WTC11 (cell line): Measurements from ENCODE around the gene AKIRIN1. TPM values are rescaled to one million over a fixed set of nuclear protein-coding genes. Genes with fewer than 3 reads are reported as not detected.

Source experiments
- ATAC-seq: fragments of 200-7000 bp; cut with Tn5 transposase; 2 replicates; pipeline ENCODE4 v1.10.0; 2021; ENCODE audit warnings: mild to moderate bottlenecking, moderate library complexity
- CTCF ChIA-PET: fragments of 300-600 bp; sonication (Branson Sonifier 250); formaldehyde crosslinking; loops from one replicate; lab custom pipeline; 2021; ENCODE audit warnings: antibody characterized with exemption; lab: Charles Lee
- POLR2A ChIA-PET: fragments of 350-600 bp; sonication (Branson Sonifier 250); formaldehyde crosslinking; loops from one replicate; lab custom pipeline; 2021; ENCODE audit warnings: antibody characterized with exemption; lab: Charles Lee
- DNase-seq: peaks from one replicate; pipeline ENCODE4 v3.0.0; 2021; ENCODE audit warnings: low spot score
- H3K27ac Mint-ChIP-seq: 2 replicates; pipeline ENCODE4 v1.8.0; 2021; ENCODE audit warnings: mixed read lengths
- H3K27me3 Mint-ChIP-seq: 2 replicates; pipeline ENCODE4 v1.8.0; 2021; ENCODE audit warnings: low read depth, mild to moderate bottlenecking, moderate library complexity, mixed read lengths
- H3K36me3 Mint-ChIP-seq: 2 replicates; pipeline ENCODE4 v1.8.0; 2021; ENCODE audit warnings: mixed read lengths
- H3K4me1 Mint-ChIP-seq: 2 replicates; pipeline ENCODE4 v1.8.0; 2022; ENCODE audit warnings: mixed read lengths
- H3K4me3 Mint-ChIP-seq: 2 replicates; pipeline ENCODE4 v1.8.0; 2021; ENCODE audit warnings: mild to moderate bottlenecking, moderate library complexity, mixed read lengths
- H3K9me3 Mint-ChIP-seq: 2 replicates; pipeline ENCODE4 v1.8.0; 2021; ENCODE audit warnings: mixed read lengths
- AFF4 ChIP-seq: sonication (generic); formaldehyde crosslinking; IDR thresholded peaks from 2 replicates; pipeline ENCODE4 v1.8.1; 2023; ENCODE audit warnings: mild to moderate bottlenecking, missing genetic modification reagents, borderline replicate concordance
- ARID4B ChIP-seq: sonication (generic); formaldehyde crosslinking; IDR thresholded peaks from 2 replicates; pipeline ENCODE4 v1.8.0; 2023; ENCODE audit warnings: missing genetic modification reagents, mild to moderate bottlenecking, borderline replicate concordance
- ATF1 ChIP-seq: sonication (generic); formaldehyde crosslinking; IDR thresholded peaks from 2 replicates; pipeline ENCODE4 v1.8.1; 2023; ENCODE audit warnings: mild to moderate bottlenecking, moderate library complexity, missing genetic modification reagents
- ATF2 ChIP-seq: sonication (generic); formaldehyde crosslinking; IDR thresholded peaks from 2 replicates; pipeline ENCODE4 v1.8.1; 2022; ENCODE audit warnings: low read depth, missing genetic modification reagents, borderline replicate concordance
- ATF3 ChIP-seq: sonication (generic); formaldehyde crosslinking; conservative IDR thresholded peaks from 2 replicates; pipeline ENCODE4 v1.8.1; 2022; ENCODE audit warnings: mild to moderate bottlenecking, missing genetic modification reagents
- CBFB ChIP-seq: sonication (generic); formaldehyde crosslinking; IDR thresholded peaks from 2 replicates; pipeline ENCODE4 v1.8.1; 2022; ENCODE audit warnings: mild to moderate bottlenecking, low read depth, missing genetic modification reagents
- CDX4 ChIP-seq: fragments of 250-450 bp; sonication (Bioruptor Pico); IDR thresholded peaks from 2 replicates; pipeline ENCODE4 v1.9.0; 2021; ENCODE audit warnings: moderate library complexity, mild to moderate bottlenecking, inconsistent platforms, borderline replicate concordance
- CREB1 ChIP-seq: sonication (generic); formaldehyde crosslinking; IDR thresholded peaks from 2 replicates; pipeline ENCODE4 v1.8.0; 2023; ENCODE audit warnings: mild to moderate bottlenecking, missing genetic modification reagents
- CREM ChIP-seq: sonication (generic); formaldehyde crosslinking; IDR thresholded peaks from 2 replicates; pipeline ENCODE4 v1.8.1; 2022; ENCODE audit warnings: mild to moderate bottlenecking, missing genetic modification reagents, moderate library complexity
- ELF4 ChIP-seq: sonication (generic); formaldehyde crosslinking; IDR thresholded peaks from 2 replicates; pipeline ENCODE4 v1.8.1; 2022; ENCODE audit warnings: low read depth, mild to moderate bottlenecking, moderate library complexity, missing genetic modification reagents
- GABPB1 ChIP-seq: sonication (generic); formaldehyde crosslinking; IDR thresholded peaks from 2 replicates; pipeline ENCODE4 v1.8.1; 2023; ENCODE audit warnings: mild to moderate bottlenecking, missing genetic modification reagents
- GRHL2 ChIP-seq: fragments of 250-450 bp; sonication (Bioruptor Pico); IDR thresholded peaks from 2 replicates; pipeline ENCODE4 v1.8.0; 2022; ENCODE audit warnings: mild to moderate bottlenecking, moderate library complexity; ENCODE audit not compliant: insufficient replicate concordance, severe bottlenecking
- HMGA2 ChIP-seq: fragments of 250-450 bp; sonication (Bioruptor Pico); IDR thresholded peaks from 2 replicates; pipeline ENCODE4 v1.4.0; 2021; ENCODE audit warnings: mild to moderate bottlenecking, moderate library complexity
- MYBL2 ChIP-seq: sonication (generic); formaldehyde crosslinking; IDR thresholded peaks from 2 replicates; pipeline ENCODE4 v1.8.1; 2023; ENCODE audit warnings: mild to moderate bottlenecking, moderate library complexity, missing genetic modification reagents
- NFATC4 ChIP-seq: fragments of 250-450 bp; sonication (Bioruptor Pico); IDR thresholded peaks from 2 replicates; pipeline ENCODE4 v1.9.0; 2021; ENCODE audit warnings: mild to moderate bottlenecking
- NFYB ChIP-seq: sonication (generic); formaldehyde crosslinking; conservative IDR thresholded peaks from 2 replicates; pipeline ENCODE4 v1.8.0; 2022; ENCODE audit warnings: low read depth, missing genetic modification reagents
- SMAD3 ChIP-seq: sonication (generic); formaldehyde crosslinking; IDR thresholded peaks from 2 replicates; pipeline ENCODE4 v1.8.0; 2022; ENCODE audit warnings: missing genetic modification reagents, mild to moderate bottlenecking, borderline replicate concordance
- STAT6 ChIP-seq: sonication (generic); formaldehyde crosslinking; conservative IDR thresholded peaks from 2 replicates; pipeline ENCODE4 v1.8.1; 2023; ENCODE audit warnings: mild to moderate bottlenecking, low read depth, missing genetic modification reagents, moderate library complexity
- ZBTB21 ChIP-seq: sonication (generic); formaldehyde crosslinking; IDR thresholded peaks from 2 replicates; pipeline ENCODE4 v1.8.1; 2023; ENCODE audit warnings: mild to moderate bottlenecking, missing genetic modification reagents, borderline replicate concordance
- ZNF281 ChIP-seq: sonication (generic); formaldehyde crosslinking; IDR thresholded peaks from 2 replicates; pipeline ENCODE4 v1.8.0; 2023; ENCODE audit warnings: mild to moderate bottlenecking, missing genetic modification reagents
- total RNA-seq: library from RNA; stranded (reverse); gene quantifications from 3 replicates; pipeline ENCODE4 v1.2.3, GENCODE V29; 2021

AKIRIN1 gene
- total RNA-seq, 1 experiment from 2014 or later, result 183 TPM

- ChIA-PET CTCF (no interaction called here), POLR2A (no interaction called here)
- H3K27me3 Mint-ChIP-seq, result no peaks in the 10 kb centered on the region
- H3K9me3 Mint-ChIP-seq, result no peaks in the 10 kb centered on the region
- H3K36me3 Mint-ChIP-seq, result peaks cover 7% of the 10 kb centered on the region; the same call in 1 of the 2 replicates
- no peak overlapping the region for H3K27ac Mint-ChIP-seq
- TF ChIP-seq ELF4 (CRISPR knock-in tag) (no peak), GABPB1 (CRISPR knock-in tag) (no peak), CREM (CRISPR knock-in tag) (no peak), ATF1 (CRISPR knock-in tag) (no peak), SMAD3 (CRISPR knock-in tag) (no peak), ATF2 (CRISPR knock-in tag) (no peak), NFATC4 (CRISPR knock-in tag) (no peak), NFYB (no peak), ATF3 (no peak), ZBTB21 (CRISPR knock-in tag) (no peak), ARID4B (CRISPR knock-in tag) (no peak), ZNF281 (CRISPR knock-in tag) (no peak), HMGA2 (CRISPR knock-in tag) (no peak), CREB1 (CRISPR knock-in tag) (no peak), CDX4 (CRISPR knock-in tag) (no peak), CBFB (CRISPR knock-in tag) (no peak), AFF4 (CRISPR knock-in tag) (no peak), MYBL2 (no peak), STAT6 (CRISPR knock-in tag) (no peak), GRHL2 (CRISPR knock-in tag) (no peak)
- no peak overlapping the region for H3K4me3 Mint-ChIP-seq
- peaks cover 12% of the 10 kb centered on the region for H3K4me1 Mint-ChIP-seq
- no peak for DNase-seq
- ATAC-seq, result no peak
Measured at GRCh38 chr1:39048745-39049370, 57.8 kb downstream of the AKIRIN1 start.
